Body of pancreas (tissue), 4 donors: ENCODE data around the gene COL27A1. TPM values are rescaled to one million over a fixed set of nuclear protein-coding genes. Genes with fewer than 3 reads are reported as not detected.
A peak's percentile ranks its signal among the peaks of the same experiment; 100 is the strongest.

Experiments
- ATAC-seq: fragments of 150-250 bp; one replicate; pipeline ENCODE4 v1.9.1; 2016
- DNase-seq, 4 donors: peaks; one replicate each; pipeline ENCODE4 v3.0.0-alpha.2; 2019
- H3K27ac ChIP-seq, 4 donors: fragments of 200-600 bp; sonication (generic); 1 replicate in 3 of 4; 2 replicates in 1 of 4; pipeline versions ENCODE4 v1.5.1 to v1.6.1; 2016 to 2019; ENCODE audit warnings: mild to moderate bottlenecking in 1 of 4, mixed read lengths in 1 of 4, moderate library complexity in 1 of 4
- H3K27me3 ChIP-seq, 2 donors: fragments of 200-600 bp; sonication (generic); one replicate each; pipeline ENCODE4 v1.6.0; 2016; ENCODE audit warnings: mild to moderate bottlenecking in 1 of 2
- H3K36me3 ChIP-seq, 2 donors: fragments of 200-600 bp; sonication (generic); replicated peaks in 1 of 2; 2 replicates each; pipeline ENCODE4 v1.5.1; 2016; ENCODE audit warnings: low read depth in 2 of 2; ENCODE audit not compliant: insufficient read depth in 1 of 2
- H3K4me1 ChIP-seq: fragments of 200-600 bp; sonication (generic); one replicate; pipeline ENCODE4 v1.6.0; 2016
- H3K4me3 ChIP-seq, 2 donors: fragments of 200-600 bp; sonication (generic); 1 replicate in 1 of 2; 2 replicates in 1 of 2; pipeline ENCODE4 v1.5.1; 2016 to 2019
- H3K9me3 ChIP-seq, 3 donors: fragments of 200-600 bp; sonication (generic); 1 replicate in 2 of 3; 2 replicates in 1 of 3; pipeline ENCODE4 v1.5.1; 2016
- POLR2A ChIP-seq, 3 donors: fragments of 450-650 bp; IDR thresholded peaks; one replicate each; pipeline ENCODE4 v1.6.1; 2016; ENCODE audit warnings: antibody characterized with exemption in 3 of 3, mild to moderate bottlenecking in 2 of 3
- WGBS, 2 donors: methylation state at CpG; one replicate each; pipeline ENCODE4 v1.1.5; 2017; 5-methylcytosine and 5-hydroxymethylcytosine counted together
- intact Hi-C: fragments of 100-400 bp; cut with DNase I; formaldehyde crosslinking; loops from one replicate; pipeline ENCODE4 v1.15.1; 2023
- total RNA-seq, 2 donors: library from RNA; depleted of rRNA; stranded (reverse); fragments of >200 nt; gene quantifications; one replicate each; pipeline ENCODE4 v1.1.0, GENCODE V29; 2016
- TF ChIP-seq, protein P1 (sequence below), 7 experiments: fragments of 450-650 bp in 4 of 7; fragments of 200-600 bp in 3 of 7; sonication (generic) in 3 of 7; IDR thresholded peaks; one replicate each; pipeline ENCODE4 v1.5.1; 2016 to 2019; ENCODE audit warnings: antibody characterized with exemption in 7 of 7

Gene COL27A1
- total RNA-seq, 2 donors from 2014 or later, result 24.1 to 58.0 TPM

DNA sequence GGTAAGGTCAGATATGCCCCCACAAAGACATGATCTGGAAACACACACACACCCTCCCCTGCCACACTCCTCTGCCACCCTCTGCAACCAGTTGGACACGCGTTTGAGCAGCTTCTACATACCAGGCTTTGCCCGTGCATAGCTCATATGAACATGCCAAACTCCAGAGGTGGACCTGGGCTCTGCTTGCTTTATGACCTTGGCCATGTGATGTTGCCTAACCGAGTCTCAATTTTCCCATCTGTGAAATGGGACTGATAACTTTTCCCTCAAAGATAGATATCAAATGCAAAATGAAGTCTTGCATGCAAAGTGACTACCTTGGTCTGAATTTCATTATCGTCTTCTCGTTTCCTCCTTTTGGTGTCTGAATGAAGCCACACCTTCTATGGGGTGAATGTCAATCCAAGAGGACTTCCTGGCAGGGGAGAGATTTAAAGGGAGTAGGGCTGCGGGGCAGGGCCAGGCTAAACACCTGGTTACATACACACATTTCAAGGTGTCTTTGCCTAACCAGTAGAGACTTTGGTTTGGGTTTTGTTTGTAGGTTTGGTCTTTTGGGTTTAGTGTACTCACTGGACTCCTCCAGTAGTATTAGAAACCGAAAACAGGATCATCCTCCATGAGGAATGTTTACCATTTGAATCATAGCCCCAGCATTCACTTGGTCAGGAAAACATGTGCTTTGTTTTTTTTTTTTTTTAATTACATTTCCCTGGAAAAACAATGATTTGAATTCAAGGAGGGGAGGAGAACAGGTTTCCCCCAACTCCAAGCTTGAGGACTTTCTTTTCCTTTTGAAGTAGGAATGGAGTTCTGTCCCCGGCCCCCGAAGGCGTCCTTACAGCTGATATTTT, 63.2 kb downstream of the COL27A1 start:
- 89 to 94% methylated on average over 9 to 11 of the region's 11 CpGs for WGBS, 2 donors
- TF ChIP-seq, protein P1, sequence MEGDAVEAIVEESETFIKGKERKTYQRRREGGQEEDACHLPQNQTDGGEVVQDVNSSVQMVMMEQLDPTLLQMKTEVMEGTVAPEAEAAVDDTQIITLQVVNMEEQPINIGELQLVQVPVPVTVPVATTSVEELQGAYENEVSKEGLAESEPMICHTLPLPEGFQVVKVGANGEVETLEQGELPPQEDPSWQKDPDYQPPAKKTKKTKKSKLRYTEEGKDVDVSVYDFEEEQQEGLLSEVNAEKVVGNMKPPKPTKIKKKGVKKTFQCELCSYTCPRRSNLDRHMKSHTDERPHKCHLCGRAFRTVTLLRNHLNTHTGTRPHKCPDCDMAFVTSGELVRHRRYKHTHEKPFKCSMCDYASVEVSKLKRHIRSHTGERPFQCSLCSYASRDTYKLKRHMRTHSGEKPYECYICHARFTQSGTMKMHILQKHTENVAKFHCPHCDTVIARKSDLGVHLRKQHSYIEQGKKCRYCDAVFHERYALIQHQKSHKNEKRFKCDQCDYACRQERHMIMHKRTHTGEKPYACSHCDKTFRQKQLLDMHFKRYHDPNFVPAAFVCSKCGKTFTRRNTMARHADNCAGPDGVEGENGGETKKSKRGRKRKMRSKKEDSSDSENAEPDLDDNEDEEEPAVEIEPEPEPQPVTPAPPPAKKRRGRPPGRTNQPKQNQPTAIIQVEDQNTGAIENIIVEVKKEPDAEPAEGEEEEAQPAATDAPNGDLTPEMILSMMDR (IDR thresholded peaks at IDR 0.05), result no peak
- no peak for TF ChIP-seq POLR2A (IDR thresholded peaks at IDR 0.05)
- Histone ChIP-seq H3K4me1 (peaks cover 9% of the 10 kb centered on the region), H3K4me3 (no peak overlapping the region), H3K36me3 (no peaks in the 10 kb centered on the region), H3K9me3 (no peaks in the 10 kb centered on the region), H3K27me3 (no peaks in the 10 kb centered on the region), H3K27ac (no peak overlapping the region)
- ATAC-seq (no peak), DNase-seq (no peak)
- intact Hi-C loops, result no loop called here

DNA sequence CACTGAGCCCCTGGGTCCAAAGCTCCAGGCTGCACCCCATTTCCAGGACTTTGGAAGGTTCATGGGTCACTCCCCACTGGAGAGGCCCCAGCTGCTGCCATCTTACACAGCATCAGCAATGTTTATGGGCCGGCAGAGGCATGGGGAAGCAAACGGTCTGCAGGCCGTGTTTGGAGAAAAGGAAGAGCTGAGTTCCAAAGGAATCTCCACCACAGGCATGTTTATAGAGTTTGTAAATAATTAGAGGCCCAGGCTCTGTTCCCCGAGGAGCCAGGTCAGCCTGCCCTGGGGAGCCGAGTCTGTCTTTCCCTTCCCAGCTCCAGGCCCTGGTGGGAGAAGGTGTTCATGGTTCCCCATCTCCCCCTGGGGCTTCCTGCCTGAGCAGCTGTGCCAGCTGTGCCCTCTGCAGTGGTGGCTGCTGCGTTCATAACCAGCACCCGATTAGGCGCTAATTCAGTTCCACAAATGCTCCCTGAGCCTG, 64.8 kb downstream of the COL27A1 start:
- Histone ChIP-seq H3K4me1 (peaks cover 9% of the 10 kb centered on the region), H3K9me3 (no peaks in the 10 kb centered on the region), H3K36me3 (no peaks in the 10 kb centered on the region), H3K4me3 (no peak overlapping the region), H3K27ac (no peak overlapping the region), H3K27me3 (no peaks in the 10 kb centered on the region)
- ATAC-seq, result no peak
- no peak for DNase-seq
- intact Hi-C loops, result no loop called here
- TF ChIP-seq POLR2A (IDR thresholded peaks at IDR 0.05), result no peak
- TF ChIP-seq, protein P1 (IDR thresholded peaks at IDR 0.05), result no peak
- 87 to 89% methylated on average over 5 to 8 of the region's 8 CpGs for WGBS, 2 donors

DNA sequence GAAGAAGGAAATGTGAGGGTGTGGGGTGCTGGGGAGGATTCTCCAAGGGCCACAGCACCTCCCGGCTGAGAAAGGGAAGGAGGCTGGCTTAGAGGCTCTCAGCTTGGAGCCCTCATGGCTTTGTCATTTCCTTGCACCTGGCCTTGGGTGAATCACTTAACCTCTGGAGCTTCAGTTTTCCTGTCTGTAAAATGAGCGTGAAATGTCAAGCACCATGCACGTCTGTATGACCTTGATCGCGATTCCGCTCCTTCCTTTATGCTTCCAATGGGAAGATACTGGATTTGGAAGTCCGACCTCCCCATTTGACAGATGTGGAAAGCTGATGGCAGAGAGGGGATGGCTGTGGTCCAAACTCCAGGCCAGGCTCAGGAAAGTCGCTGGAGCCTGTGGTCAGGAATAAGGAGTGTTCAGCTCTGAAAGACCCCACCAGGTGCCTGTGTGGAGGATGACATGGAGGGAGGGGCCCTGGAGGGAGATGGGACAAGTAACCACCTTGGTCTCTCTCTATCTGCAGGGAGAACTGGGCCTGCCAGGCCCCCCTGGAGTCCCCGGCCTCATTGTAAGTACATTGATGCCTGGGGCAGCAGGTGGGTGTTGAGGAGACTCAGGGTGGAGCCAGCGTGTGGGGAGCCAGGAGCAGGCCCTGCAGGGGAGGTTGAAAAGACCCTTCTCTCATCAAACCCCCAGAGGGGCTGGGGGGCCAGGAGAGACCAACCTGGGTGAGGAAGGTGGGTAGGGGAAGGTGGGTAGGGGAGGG, 66.5 kb downstream of the COL27A1 start:
- Histone ChIP-seq H3K4me3 (no peak overlapping the region), H3K36me3 (no peaks in the 10 kb centered on the region), H3K4me1 (no peaks in the 10 kb centered on the region), H3K27me3 (no peaks in the 10 kb centered on the region), H3K9me3 (no peaks in the 10 kb centered on the region), H3K27ac (no peak overlapping the region)
- TF ChIP-seq, protein P1 (IDR thresholded peaks at IDR 0.05), result no peak
- TF ChIP-seq POLR2A (IDR thresholded peaks at IDR 0.05), result no peak
- ATAC-seq, result no peak
- no peak for DNase-seq
- intact Hi-C loops, result no loop called here
- WGBS, 2 donors, result 86 to 92% methylated on average over 10 of the region's 10 CpGs

DNA sequence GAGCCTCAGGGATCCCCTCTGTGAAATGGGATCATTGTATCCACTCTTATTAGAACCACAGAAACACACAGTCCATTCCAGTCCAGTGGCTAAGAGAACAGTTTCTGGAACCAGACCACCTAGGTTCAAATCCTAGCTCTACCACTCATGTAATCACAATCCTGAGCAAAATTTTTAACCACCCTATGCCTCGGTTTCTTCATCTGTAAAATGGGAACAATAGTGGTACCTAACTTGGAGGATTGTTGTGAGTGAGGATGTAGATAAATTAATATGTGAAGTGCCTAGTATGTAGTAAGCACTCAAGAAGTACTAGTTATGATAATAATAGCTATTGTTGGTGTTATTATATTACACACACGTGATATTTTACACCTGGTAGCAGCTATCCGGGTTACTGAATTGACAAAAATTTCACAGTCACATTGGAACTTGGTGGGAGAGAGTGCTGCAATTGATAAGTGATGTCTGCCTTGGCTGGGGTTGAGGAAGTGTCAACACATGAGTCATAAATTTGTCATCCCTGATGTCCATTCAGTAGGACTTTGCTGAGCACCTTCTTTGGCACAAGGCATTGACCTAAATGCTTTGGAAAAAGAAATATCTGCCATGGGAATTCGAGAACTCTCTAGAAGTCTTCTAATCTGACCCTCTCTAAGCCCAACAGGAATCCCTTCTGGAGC, 68.4 kb downstream of the COL27A1 start:
- Histone ChIP-seq H3K27me3 (no peaks in the 10 kb centered on the region), H3K27ac (no peak overlapping the region), H3K4me3 (no peak overlapping the region), H3K9me3 (no peaks in the 10 kb centered on the region), H3K4me1 (no peaks in the 10 kb centered on the region), H3K36me3 (no peaks in the 10 kb centered on the region)
- peak; percentile 50 for ATAC-seq
- intact Hi-C loops, result no loop called here
- 63 to 68% methylated on average over 4 of the region's 4 CpGs for WGBS, 2 donors
- TF ChIP-seq, protein P1 (IDR thresholded peaks at IDR 0.05), result no peak
- no peak for TF ChIP-seq POLR2A (IDR thresholded peaks at IDR 0.05)
- peak in 1 of 4 donors; percentile 18 for DNase-seq
